HEK293T (cell line): ENCODE results near the gene ZSCAN25.
"Not testable (repeated sequence)": the region's sequence is repeated elsewhere in the genome, so short reads cannot be mapped to it uniquely, and the experiment has no call there.

Source experiments
- CTCF ChIA-PET: fragments of 350-600 bp; formaldehyde crosslinking; extraction: SDS; loops from one replicate; lab custom pipeline; 2021; ENCODE audit warnings: antibody characterized with exemption, inconsistent platforms; lab: Yijun Ruan, JAX
- POLR2A ChIA-PET: fragments of 350-600 bp; formaldehyde crosslinking; extraction: SDS; loops from one replicate; lab custom pipeline; 2020; ENCODE audit warnings: antibody characterized with exemption, inconsistent platforms; lab: Yijun Ruan, JAX
- DNase-seq: peaks from one replicate; pipeline ENCODE4 v3.0.0; 2012; ENCODE audit warnings: mixed read lengths; ENCODE audit errors: extremely low spot score
- ARNT ChIP-seq: fragments of 450-650 bp; IDR thresholded peaks from 2 replicates; pipeline ENCODE4 v1.6.1; 2017; ENCODE audit warnings: mild to moderate bottlenecking
- BHLHE40 ChIP-seq: fragments of 450-650 bp; IDR thresholded peaks from 2 replicates; pipeline ENCODE4 v1.6.1; 2016; ENCODE audit warnings: mild to moderate bottlenecking, moderate library complexity, borderline replicate concordance
- CTBP1 ChIP-seq: fragments of 450-650 bp; IDR thresholded peaks from 2 replicates; pipeline ENCODE4 v1.6.1; 2016; ENCODE audit warnings: borderline replicate concordance
- ELF4 ChIP-seq: fragments of 450-650 bp; IDR thresholded peaks from 2 replicates; pipeline ENCODE4 v1.6.1; 2017; ENCODE audit warnings: antibody characterized with exemption
- FOXA1 ChIP-seq: fragments of 450-650 bp; IDR thresholded peaks from 2 replicates; pipeline ENCODE4 v1.6.1; 2016; ENCODE audit warnings: mild to moderate bottlenecking
- FOXK2 ChIP-seq: fragments of 450-650 bp; IDR thresholded peaks from 2 replicates; pipeline ENCODE4 v1.6.1; 2016; ENCODE audit warnings: mild to moderate bottlenecking
- FOXM1 ChIP-seq: fragments of 450-650 bp; IDR thresholded peaks from 2 replicates; pipeline ENCODE4 v1.6.1; 2017; ENCODE audit warnings: mild to moderate bottlenecking, borderline replicate concordance
- HDGF ChIP-seq: fragments of 450-650 bp; IDR thresholded peaks from 2 replicates; pipeline ENCODE4 v1.6.1; 2017; ENCODE audit warnings: antibody characterized with exemption, borderline replicate concordance
- L3MBTL2 ChIP-seq: fragments of 450-650 bp; conservative IDR thresholded peaks from 2 replicates; pipeline ENCODE4 v1.6.1; 2016; ENCODE audit warnings: mild to moderate bottlenecking
- LEF1 ChIP-seq: fragments of 450-650 bp; IDR thresholded peaks from 2 replicates; pipeline ENCODE4 v1.6.1; 2017; ENCODE audit warnings: mild to moderate bottlenecking, borderline replicate concordance
- NFRKB ChIP-seq: fragments of 450-650 bp; IDR thresholded peaks from 2 replicates; pipeline ENCODE4 v1.6.1; 2016; ENCODE audit warnings: mild to moderate bottlenecking, moderate library complexity
- SP1 ChIP-seq: fragments of 450-650 bp; IDR thresholded peaks from 2 replicates; pipeline ENCODE4 v1.6.1; 2017
- SUZ12 ChIP-seq: fragments of 450-650 bp; IDR thresholded peaks from 2 replicates; pipeline ENCODE4 v1.6.1; 2016; ENCODE audit warnings: mild to moderate bottlenecking
- TARDBP ChIP-seq: fragments of 450-650 bp; IDR thresholded peaks from 2 replicates; pipeline ENCODE4 v1.6.1; 2016
- ZNF384 ChIP-seq: fragments of 450-650 bp; IDR thresholded peaks from 2 replicates; pipeline ENCODE4 v1.6.1; 2016
- TF ChIP-seq, protein P1 (sequence below): fragments of 450-650 bp; IDR thresholded peaks from 2 replicates; pipeline ENCODE4 v1.6.1; 2016

ZSCAN25 gene

DNA sequence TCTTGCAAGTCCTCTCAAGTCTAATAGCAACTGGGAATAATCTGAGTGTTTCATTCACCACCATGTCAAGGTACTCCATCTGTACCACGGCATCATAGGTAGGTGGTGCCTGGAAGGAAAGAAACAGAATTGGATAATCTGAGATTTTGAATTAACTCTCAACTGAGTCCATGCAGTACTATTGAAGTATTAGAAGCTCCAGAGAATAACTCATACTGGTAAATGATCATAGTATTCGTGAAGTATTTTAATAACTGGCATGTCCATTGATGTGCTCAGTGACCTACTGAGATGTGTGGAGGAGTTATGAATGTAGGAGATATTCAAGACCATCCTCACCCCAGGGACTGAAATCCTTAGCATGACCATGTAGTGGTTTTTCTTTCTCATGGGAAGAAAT lies 35.9 kb downstream of the ZSCAN25 start:
- DNase-seq = no peak
- ChIA-PET CTCF (no interaction called here), POLR2A (no interaction called here)
- TF ChIP-seq, protein P1, sequence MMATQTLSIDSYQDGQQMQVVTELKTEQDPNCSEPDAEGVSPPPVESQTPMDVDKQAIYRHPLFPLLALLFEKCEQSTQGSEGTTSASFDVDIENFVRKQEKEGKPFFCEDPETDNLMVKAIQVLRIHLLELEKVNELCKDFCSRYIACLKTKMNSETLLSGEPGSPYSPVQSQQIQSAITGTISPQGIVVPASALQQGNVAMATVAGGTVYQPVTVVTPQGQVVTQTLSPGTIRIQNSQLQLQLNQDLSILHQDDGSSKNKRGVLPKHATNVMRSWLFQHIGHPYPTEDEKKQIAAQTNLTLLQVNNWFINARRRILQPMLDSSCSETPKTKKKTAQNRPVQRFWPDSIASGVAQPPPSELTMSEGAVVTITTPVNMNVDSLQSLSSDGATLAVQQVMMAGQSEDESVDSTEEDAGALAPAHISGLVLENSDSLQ = no peak
- TF ChIP-seq FOXA1 = no peak
- TF ChIP-seq CTBP1 = no peak
- TF ChIP-seq FOXK2 = no peak
- TF ChIP-seq ARNT = no peak
- no peak for TF ChIP-seq SP1
- TF ChIP-seq HDGF = no peak
- TF ChIP-seq LEF1 = no peak
- no peak for TF ChIP-seq TARDBP
- TF ChIP-seq L3MBTL2 = no peak
- no peak for TF ChIP-seq ZNF384
- TF ChIP-seq BHLHE40 = no peak
- TF ChIP-seq ELF4 = no peak
- no peak for TF ChIP-seq FOXM1
- no peak for TF ChIP-seq NFRKB
- TF ChIP-seq SUZ12 = no peak

DNA sequence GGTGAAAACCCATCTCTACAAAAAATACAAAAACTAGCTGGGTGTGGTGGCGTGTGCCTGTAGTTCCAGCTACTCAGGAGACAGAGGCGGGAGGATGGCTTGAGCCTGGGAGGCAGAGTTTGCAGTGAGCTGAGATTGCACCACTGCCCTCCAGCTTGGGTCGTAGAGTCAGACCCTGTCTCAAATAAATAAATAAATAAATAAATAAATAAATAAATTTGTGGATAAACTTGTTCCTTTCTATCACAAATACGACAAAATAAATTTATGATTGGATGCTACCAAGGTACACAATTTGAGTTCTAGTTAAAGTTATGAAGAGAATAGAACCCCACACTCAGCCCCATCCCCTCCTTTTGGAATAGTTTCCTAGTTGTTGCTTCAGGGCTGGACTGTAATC lies 36.5 kb downstream of the ZSCAN25 start:
- CTCF ChIA-PET, POLR2A ChIA-PET, DNase-seq: not testable (repeated sequence)

DNA sequence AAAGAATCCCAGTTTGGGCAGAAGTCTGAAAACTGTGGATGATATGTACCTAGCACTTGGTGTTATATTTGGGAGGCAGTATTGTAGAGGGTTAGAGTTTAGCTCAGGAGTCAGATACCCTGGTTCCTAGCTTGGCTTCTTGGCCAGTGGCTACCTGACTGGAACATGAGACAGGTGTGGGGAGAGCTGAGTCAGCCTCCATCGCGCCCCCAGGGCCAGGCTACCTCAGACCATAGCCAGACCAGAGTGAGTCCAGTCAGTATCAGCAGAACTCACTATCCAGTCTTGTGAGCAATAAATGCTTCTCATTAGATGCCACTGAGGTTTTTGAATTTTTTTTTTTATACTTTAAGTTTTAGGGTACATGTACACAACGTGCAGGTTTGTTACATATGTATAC lies 37.0 kb downstream of the ZSCAN25 start:
- no peak for DNase-seq
- no peak for TF ChIP-seq HDGF
- no peak for TF ChIP-seq FOXK2
- TF ChIP-seq L3MBTL2 = no peak
- TF ChIP-seq LEF1 = no peak
- TF ChIP-seq ARNT = no peak
- TF ChIP-seq SP1 = no peak
- no peak for TF ChIP-seq BHLHE40
- TF ChIP-seq ZNF384 = no peak
- TF ChIP-seq FOXA1 = no peak
- ChIA-PET POLR2A (no interaction called here), CTCF (no interaction called here)

DNA sequence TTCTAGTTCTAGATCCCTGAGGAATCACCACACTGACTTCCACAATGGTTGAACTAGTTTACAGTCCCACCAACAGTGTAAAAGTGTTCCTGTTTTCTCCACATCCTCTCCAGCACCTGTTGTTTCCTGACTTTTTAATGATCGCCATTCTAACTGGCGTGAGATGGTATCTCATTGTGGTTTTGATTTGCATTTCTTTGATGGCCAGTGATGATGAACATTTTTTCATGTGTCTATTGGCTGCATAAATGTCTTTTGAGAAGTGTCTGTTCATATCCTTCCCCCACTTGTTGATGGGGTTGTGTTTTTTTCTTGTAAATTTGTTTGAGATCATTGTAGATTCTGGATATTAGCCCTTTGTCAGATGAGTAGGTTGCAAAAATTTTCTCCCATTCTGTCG lies 37.9 kb downstream of the ZSCAN25 start:
- CTCF ChIA-PET, DNase-seq, POLR2A ChIA-PET: not testable (repeated sequence)

DNA sequence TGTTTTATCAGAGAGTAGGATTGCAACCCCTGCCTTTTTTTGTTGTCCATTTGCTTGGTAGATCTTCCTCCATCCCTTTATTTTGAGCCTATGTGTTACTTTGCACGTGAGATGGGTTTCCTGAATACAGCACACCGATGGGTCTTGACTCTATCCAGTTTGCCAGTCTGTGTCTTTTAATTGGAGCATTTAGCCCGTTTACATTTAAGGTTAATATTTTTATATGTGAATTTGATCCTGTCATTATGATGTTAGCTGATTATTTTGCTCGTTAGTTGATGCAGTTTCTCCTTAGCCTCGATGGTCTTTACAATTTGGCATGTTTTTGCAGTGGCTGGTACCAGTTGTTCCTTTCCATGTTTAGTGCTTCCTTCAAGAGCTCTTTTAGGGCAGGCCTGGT lies 41.1 kb downstream of the ZSCAN25 start:
- POLR2A ChIA-PET, CTCF ChIA-PET: not testable (repeated sequence)

DNA sequence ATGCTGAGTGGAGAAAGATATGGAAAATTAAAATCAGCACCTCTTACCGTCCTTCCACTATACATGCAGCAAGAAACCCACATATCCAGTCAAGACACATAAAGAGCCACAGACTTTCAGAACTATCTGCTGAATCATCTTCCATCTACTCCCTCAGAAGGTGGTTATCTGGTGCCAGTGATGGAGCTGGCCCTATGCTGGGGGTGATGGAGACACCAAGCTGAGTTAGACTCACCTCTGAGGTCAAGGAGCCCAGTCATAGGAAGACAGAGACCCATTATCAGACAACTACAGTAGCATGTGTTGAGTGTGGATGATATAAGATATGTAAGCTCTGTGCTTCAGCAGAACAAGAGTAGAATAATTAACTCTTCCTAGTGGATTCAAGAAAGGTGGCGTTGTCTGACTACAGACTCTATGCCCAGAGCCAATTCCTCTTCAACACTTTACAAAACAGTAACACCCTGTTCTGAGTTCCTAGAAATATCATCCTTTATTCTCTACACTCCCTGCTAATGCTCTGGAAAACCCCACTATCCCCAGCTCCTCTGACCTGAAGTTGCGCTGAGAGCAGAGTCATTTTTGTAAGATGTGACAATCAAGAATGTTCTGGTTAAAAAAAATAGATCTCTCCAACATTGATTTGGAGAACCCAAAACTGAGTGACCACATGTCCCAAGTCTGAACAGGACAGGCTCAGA lies 48.7 kb downstream of the ZSCAN25 start:
- CTCF ChIA-PET = no interaction called here
- no peak for TF ChIP-seq ARNT
- no peak for TF ChIP-seq CTBP1
- no peak for TF ChIP-seq FOXA1
- TF ChIP-seq TARDBP = no peak
- no peak for TF ChIP-seq ZNF384
- no peak for TF ChIP-seq FOXM1
- no peak for TF ChIP-seq SP1
- no peak for TF ChIP-seq SUZ12
- no peak for TF ChIP-seq FOXK2
- TF ChIP-seq L3MBTL2 = no peak
- no peak for TF ChIP-seq ELF4
- TF ChIP-seq NFRKB = no peak
- no peak for TF ChIP-seq HDGF
- TF ChIP-seq, protein P1 = no peak
- no peak for TF ChIP-seq LEF1
- no peak for TF ChIP-seq BHLHE40
- DNase-seq = no peak
- POLR2A ChIA-PET = no interaction called here

More for the DNA sequence above, 41.1 kb downstream of the ZSCAN25 start:
- not testable (repeated sequence) for DNase-seq

DNA sequence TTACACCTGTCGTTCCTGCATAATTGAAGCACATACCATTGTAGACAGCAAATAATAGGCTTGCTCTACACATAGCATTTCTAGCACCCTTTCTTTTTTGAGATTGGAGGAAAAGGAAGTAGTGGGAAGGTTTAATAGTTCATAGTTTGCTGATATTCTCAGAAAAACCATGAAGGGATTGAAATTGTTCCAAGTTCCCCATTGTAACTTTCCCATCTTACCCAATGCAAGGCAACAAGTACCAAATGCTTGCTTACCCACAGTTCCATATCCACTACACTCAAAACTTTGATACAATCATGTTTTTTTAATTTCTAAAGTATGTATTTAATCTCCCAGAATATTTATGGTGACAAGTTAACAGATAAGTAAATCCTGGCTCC lies 49.3 kb downstream of the ZSCAN25 start:
- CTCF ChIA-PET = no interaction called here
- TF ChIP-seq TARDBP = no peak
- no peak for TF ChIP-seq NFRKB
- no peak for TF ChIP-seq BHLHE40
- no peak for TF ChIP-seq ELF4
- no peak for TF ChIP-seq FOXA1
- TF ChIP-seq HDGF = no peak
- TF ChIP-seq SP1 = no peak
- no peak for TF ChIP-seq L3MBTL2
- TF ChIP-seq ZNF384 = no peak
- no peak for TF ChIP-seq CTBP1
- TF ChIP-seq SUZ12 = no peak
- TF ChIP-seq, protein P1 = no peak
- TF ChIP-seq FOXM1 = no peak
- no peak for DNase-seq
- POLR2A ChIA-PET = no interaction called here
